GM20000 (cell line): Measurements from ENCODE around the gene DNAJB6.

Experiments
- DNase-seq: peaks from one replicate; pipeline ENCODE4 v3.0.0; 2012; ENCODE audit warnings: low spot score
- CTCF ChIP-seq: IDR thresholded peaks from 2 replicates; pipeline ENCODE4 v1.5.1; 2012; ENCODE audit warnings: mild to moderate bottlenecking, control low read depth; ENCODE audit errors: extremely low read depth, missing control alignments

DNAJB6 gene

GRCh38 chr7:157371296-157371695 is 34.5 kb downstream of the DNAJB6 start:
- TF ChIP-seq CTCF = no peak
- no peak for DNase-seq

DNA sequence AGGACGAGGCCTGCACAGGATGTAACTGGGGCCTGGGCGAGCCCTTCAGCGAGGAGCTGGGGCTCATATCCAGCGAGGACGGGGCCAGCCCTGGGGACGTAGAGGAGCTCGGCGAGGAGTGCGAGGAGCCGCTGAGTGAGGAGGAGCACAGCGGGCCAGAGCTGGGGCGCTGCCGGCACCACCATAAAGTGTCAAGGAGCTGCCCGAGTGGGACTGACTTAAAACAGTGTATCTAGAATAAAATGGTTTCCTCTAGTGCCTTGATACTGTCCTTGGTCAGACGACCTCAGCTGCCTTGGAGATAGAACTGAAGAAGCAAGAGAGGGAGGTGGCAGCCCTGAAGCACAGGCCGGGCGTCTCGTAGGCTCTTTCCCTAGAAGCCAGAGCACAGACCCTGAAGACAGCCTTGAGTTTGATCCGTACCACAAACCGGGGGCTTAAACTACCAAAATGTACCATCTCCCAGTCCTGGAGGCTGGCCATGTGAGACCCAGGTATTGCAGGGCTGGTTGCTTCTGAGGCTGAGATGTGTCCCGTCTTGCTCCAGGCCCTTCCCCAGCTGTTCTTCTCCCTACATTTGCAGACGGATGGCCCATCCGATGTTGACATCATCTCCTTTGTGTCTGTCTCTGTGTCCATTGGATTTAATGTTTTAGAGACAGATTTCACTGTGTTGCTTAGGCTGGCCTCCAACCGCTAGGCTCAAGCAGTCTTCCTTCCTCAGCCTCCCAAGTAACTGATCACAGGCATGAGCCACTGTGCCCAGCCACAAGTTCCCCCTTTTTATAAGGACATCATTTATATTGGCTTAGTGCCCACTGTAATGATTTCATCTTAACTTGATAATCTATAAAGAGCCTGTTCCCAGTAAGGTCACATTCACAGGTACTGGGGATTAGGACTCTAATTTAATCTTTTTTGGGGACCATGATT is 35.8 kb downstream of the DNAJB6 start:
- no peak for TF ChIP-seq CTCF
- no peak for DNase-seq

DNA sequence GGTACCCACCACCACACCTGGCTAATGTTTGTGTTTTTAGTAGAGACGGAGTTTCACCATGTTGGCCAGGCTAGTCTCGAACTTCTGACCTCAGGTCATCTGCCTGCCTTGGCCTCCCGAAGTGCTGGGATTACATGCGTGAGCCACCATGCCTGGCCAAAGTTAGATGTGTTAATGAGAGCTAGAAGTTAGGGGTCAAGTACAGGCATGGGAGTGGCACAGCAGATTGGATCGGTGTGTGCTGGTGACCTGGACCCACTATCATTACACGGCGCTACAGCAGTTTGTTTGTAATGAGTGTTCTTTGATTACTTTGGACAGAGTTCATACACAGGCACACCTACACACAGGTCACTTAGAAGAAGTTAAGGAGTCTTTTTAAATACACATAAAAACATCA is 36.7 kb downstream of the DNAJB6 start:
- no peak for DNase-seq
- no peak for TF ChIP-seq CTCF

DNA sequence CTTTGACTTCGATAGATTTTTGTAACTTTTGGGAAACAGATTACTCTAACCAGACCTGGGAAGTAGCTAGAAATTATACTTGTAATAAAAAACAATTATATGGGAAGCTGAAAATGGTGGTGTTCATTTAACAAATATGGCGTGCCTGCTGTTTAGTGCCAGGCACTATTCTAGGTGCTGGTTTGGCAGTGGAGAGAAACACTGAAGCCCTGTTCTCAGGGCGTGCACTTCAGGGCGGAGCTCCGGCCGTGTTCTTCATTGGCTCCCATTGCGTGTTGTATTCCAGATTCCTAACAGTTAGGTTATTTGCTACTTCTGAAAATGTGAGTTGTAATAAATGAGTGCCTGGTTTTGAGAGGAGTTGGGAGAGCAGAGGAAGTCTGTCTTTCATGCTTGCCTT is 38.6 kb downstream of the DNAJB6 start:
- DNase-seq = no peak
- no peak for TF ChIP-seq CTCF

GRCh38 chr7:157377436-157378124 is 40.8 kb downstream of the DNAJB6 start:
- no peak for DNase-seq
- TF ChIP-seq CTCF = no peak

DNA sequence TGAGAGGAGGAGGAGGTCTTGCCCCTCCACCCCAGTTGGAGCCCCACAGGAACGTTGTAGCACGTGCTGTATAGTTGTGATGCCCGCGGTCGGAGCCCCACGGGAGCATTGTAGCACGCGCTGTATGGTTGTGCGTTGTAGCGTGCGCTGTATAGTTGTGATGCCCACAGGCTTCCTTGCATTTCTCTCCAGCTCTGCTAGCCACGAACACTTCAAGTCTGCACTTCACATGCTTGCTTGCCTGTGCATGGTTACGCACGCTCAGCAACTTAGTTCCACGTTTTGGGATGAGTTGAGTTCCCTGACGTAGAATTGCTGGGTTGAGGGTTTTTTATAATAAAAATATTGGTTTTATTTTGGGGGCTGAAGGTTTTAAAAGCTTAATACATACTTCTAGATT is 41.6 kb downstream of the DNAJB6 start:
- DNase-seq = no peak
- TF ChIP-seq CTCF = no peak

DNA sequence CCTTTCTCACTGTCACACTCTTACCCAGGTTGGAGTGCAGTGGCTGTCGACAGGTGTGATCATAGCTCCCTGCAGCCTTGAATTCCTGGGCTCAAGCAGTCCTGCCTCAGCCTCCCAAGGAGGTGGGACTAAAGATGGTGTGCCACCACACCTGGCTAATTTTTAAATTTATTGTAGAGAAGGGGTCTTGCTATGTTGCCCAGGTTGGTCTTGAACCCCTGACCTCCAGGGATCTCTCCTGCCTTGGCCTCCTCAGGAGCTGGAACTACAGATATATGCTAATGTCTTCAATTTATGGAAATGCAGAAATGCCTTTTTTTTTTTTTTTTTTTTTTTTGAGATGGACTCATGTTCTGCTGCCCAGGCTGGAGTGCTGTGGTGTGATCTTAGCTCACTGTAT is 42.7 kb downstream of the DNAJB6 start:
- DNase-seq = no peak
- no peak for TF ChIP-seq CTCF
